GM18502 (cell line): ENCODE data around the gene STK32C.
"Not testable (repeated sequence)": the region's sequence is repeated elsewhere in the genome, so short reads cannot be mapped to it uniquely, and the experiment has no call there.

ENCODE experiments used
- ATAC-seq: cut with Tn5 transposase; IDR thresholded peaks from one replicate; pipeline ENCODE4 v1.9.1; 2021; ENCODE audit warnings: mild to moderate bottlenecking; ENCODE audit not compliant: unreplicated experiment, poor library complexity

The STK32C gene

GRCh38 chr10:132320654-132321469, 13.1 kb upstream of the STK32C start:
- no peak for ATAC-seq

GRCh38 chr10:132319853-132320653, 12.3 kb upstream of the STK32C start:
- ATAC-seq = peak; percentile 99

GRCh38 chr10:132317477-132317876, 9.7 kb upstream of the STK32C start:
- ATAC-seq = not testable (repeated sequence)

- ATAC-seq = no peak
Observed at GRCh38 chr10:132316133-132316532, 8.4 kb upstream of the STK32C start.

- not testable (repeated sequence) for ATAC-seq
Observed at GRCh38 chr10:132314881-132315280, 7.1 kb upstream of the STK32C start.

GRCh38 chr10:132314336-132314735, 6.6 kb upstream of the STK32C start:
- no peak for ATAC-seq

GRCh38 chr10:132313865-132314264, 6.1 kb upstream of the STK32C start:
- no peak for ATAC-seq

GRCh38 chr10:132313305-132313704, 5.6 kb upstream of the STK32C start:
- ATAC-seq = no peak

- ATAC-seq = no peak
Observed at GRCh38 chr10:132311338-132311939, 3.7 kb upstream of the STK32C start.

GRCh38 chr10:132310701-132311337, 3.1 kb upstream of the STK32C start:
- no peak for ATAC-seq

- no peak for ATAC-seq
Observed at GRCh38 chr10:132309879-132310591, 2.3 kb upstream of the STK32C start.

GRCh38 chr10:132309471-132309865, 1.7 kb upstream of the STK32C start:
- no peak for ATAC-seq

- peak; percentile 2 for ATAC-seq
Observed at GRCh38 chr10:132308587-132309470, 1.1 kb upstream of the STK32C start.

- peak; percentile 19 for ATAC-seq
Observed at GRCh38 chr10:132306864-132307751, 642 bp downstream of the STK32C start.

- ATAC-seq = no peak
Observed at GRCh38 chr10:132306343-132306685, 1.4 kb downstream of the STK32C start.

- ATAC-seq = no peak
Observed at GRCh38 chr10:132305654-132306342, 2.0 kb downstream of the STK32C start.

- ATAC-seq = no peak
Observed at GRCh38 chr10:132304756-132305509, 2.8 kb downstream of the STK32C start.
